ENCODE data around the gene PRUNE2. TPM values are rescaled to one million over a fixed set of nuclear protein-coding genes. Genes with fewer than 3 reads are reported as not detected.
A peak's percentile ranks its signal among the peaks of the same experiment; 100 is the strongest.

The PRUNE2 gene
- total and polyA plus RNA-seq, 4 donors: 3.8 to 18.1 (median 7.8) TPM

DNA sequence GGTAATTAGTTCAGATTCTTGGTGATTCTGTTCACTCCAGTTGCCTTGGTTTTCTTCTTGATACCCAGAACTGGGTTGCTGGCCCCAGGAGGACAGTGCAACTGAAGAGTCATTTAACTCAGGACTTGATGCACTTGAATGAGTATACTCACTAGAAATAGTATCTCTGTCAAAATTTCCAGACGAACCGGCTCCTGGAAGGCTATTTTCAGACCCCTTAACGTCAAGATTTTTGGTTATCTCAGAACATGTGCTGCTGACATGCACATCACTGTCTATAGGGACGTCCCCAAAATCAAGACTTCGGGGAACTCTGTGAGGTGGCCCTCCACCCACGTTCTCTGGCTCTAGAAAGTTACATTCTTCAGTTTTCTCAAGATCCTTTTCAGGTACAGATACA, 198.4 kb downstream of the PRUNE2 start:
- peaks cover 0 to 1% (median 0%) of the 10 kb centered on the region in 5 donors for H3K4me1 ChIP-seq (ENCODE audit: control insufficient read depth in 5 of 5, insufficient read depth in 5 of 5, low read length in 5 of 5)
- WGBS, 2 donors: 64 to 84% methylated on average over 6 of the region's 6 CpGs
- no peak overlapping the region for H3K4me3 ChIP-seq
- ATAC-seq (ENCODE audit: insufficient read depth, low FRiP score): no peak
- no peak for TF ChIP-seq CTCF (IDR thresholded peaks at IDR 0.05; ENCODE audit: control extremely low read depth, extremely low read depth)
- H3K9me3 ChIP-seq (ENCODE audit: control insufficient read depth in 4 of 4, insufficient read depth in 3 of 4, low read length in 3 of 4): peaks cover 0 to 1% (median 0%) of the 10 kb centered on the region in 4 donors
- peaks cover 0 to 26% (median 0%) of the 10 kb centered on the region in 3 donors for H3K27me3 ChIP-seq (ENCODE audit: control insufficient read depth in 3 of 3, insufficient read depth in 3 of 3, low read length in 2 of 3)
- no peak overlapping the region for H3K9ac ChIP-seq (ENCODE audit: insufficient read depth in 1 of 2, low read length in 2 of 2)
- H3K27ac ChIP-seq (ENCODE audit: low read depth in 1 of 2, low read length in 1 of 2): no peak overlapping the region
- DNase-seq: no peak
- H3K36me3 ChIP-seq (ENCODE audit: control insufficient read depth in 4 of 4, insufficient read depth in 4 of 4, low read length in 4 of 4): no peaks in the 10 kb centered on the region

- DNase-seq (peak in 2 of 3 donors; percentile 88 to 95), ATAC-seq (ENCODE audit: insufficient read depth, low FRiP score) (peak; percentile 75)
- Histone ChIP-seq H3K9me3 (ENCODE audit: control insufficient read depth in 4 of 4, insufficient read depth in 3 of 4, low read length in 3 of 4) (peaks cover 0 to 1% (median 0%) of the 10 kb centered on the region in 4 donors), H3K27me3 (ENCODE audit: control insufficient read depth in 3 of 3, insufficient read depth in 3 of 3, low read length in 2 of 3) (peaks cover 0 to 26% (median 0%) of the 10 kb centered on the region in 3 donors), H3K4me1 (ENCODE audit: control insufficient read depth in 5 of 5, insufficient read depth in 5 of 5, low read length in 5 of 5) (peaks cover 0 to 14% (median 3%) of the 10 kb centered on the region in 5 donors), H3K36me3 (ENCODE audit: control insufficient read depth in 4 of 4, insufficient read depth in 4 of 4, low read length in 4 of 4) (no peaks in the 10 kb centered on the region), H3K4me3 (no peak overlapping the region), H3K27ac (ENCODE audit: low read depth in 1 of 2, low read length in 1 of 2) (no peak overlapping the region), H3K9ac (ENCODE audit: insufficient read depth in 1 of 2, low read length in 2 of 2) (no peak overlapping the region)
- WGBS, 2 donors: 6% methylated on average over 9 of the region's 9 CpGs
- TF ChIP-seq CTCF (IDR thresholded peaks at IDR 0.05; ENCODE audit: control extremely low read depth, extremely low read depth): peak; percentile 62
Observed at GRCh38 chr9:76704593-76705204, 201.2 kb downstream of the PRUNE2 start.

GRCh38 chr9:76703270-76703669, 202.6 kb downstream of the PRUNE2 start:
- DNase-seq (no peak), ATAC-seq (ENCODE audit: insufficient read depth, low FRiP score) (no peak)
- Histone ChIP-seq H3K27ac (ENCODE audit: low read depth in 1 of 2, low read length in 1 of 2) (no peak overlapping the region), H3K27me3 (ENCODE audit: control insufficient read depth in 3 of 3, insufficient read depth in 3 of 3, low read length in 2 of 3) (peaks cover 0 to 19% (median 0%) of the 10 kb centered on the region in 3 donors), H3K9me3 (ENCODE audit: control insufficient read depth in 4 of 4, insufficient read depth in 3 of 4, low read length in 3 of 4) (peaks cover 0 to 1% (median 0%) of the 10 kb centered on the region in 4 donors), H3K4me3 (no peak overlapping the region), H3K36me3 (ENCODE audit: control insufficient read depth in 4 of 4, insufficient read depth in 4 of 4, low read length in 4 of 4) (no peaks in the 10 kb centered on the region), H3K9ac (ENCODE audit: insufficient read depth in 1 of 2, low read length in 2 of 2) (no peak overlapping the region), H3K4me1 (ENCODE audit: control insufficient read depth in 5 of 5, insufficient read depth in 5 of 5, low read length in 5 of 5) (peaks cover 0 to 17% (median 3%) of the 10 kb centered on the region in 5 donors)
- TF ChIP-seq CTCF (IDR thresholded peaks at IDR 0.05; ENCODE audit: control extremely low read depth, extremely low read depth): no peak
- 56 to 58% methylated on average over 7 of the region's 7 CpGs for WGBS, 2 donors
